Nephron progenitor cell (in vitro differentiated cells): ENCODE data around the gene LENEP.

Experiments
- DNase-seq: peaks from one replicate; pipeline ENCODE4 v3.0.0; 2021
- H3K27ac Mint-ChIP-seq: 2 replicates; pipeline ENCODE4 v1.8.0; 2021; ENCODE audit warnings: mild to moderate bottlenecking, moderate library complexity, mixed read lengths
- H3K27me3 Mint-ChIP-seq: 2 replicates; pipeline ENCODE4 v1.8.0; 2021; ENCODE audit warnings: mild to moderate bottlenecking, low read depth, mixed read lengths; ENCODE audit not compliant: poor library complexity
- H3K36me3 Mint-ChIP-seq: 2 replicates; pipeline ENCODE4 v1.8.0; 2021; ENCODE audit warnings: low read depth, mixed read lengths
- H3K4me1 Mint-ChIP-seq: 2 replicates; pipeline ENCODE4 v1.8.0; 2021; ENCODE audit warnings: mixed read lengths
- H3K4me3 Mint-ChIP-seq: 2 replicates; pipeline ENCODE4 v1.8.0; 2021; ENCODE audit warnings: mild to moderate bottlenecking, moderate library complexity, mixed read lengths
- H3K9me3 Mint-ChIP-seq: 2 replicates; pipeline ENCODE4 v1.8.0; 2021; ENCODE audit warnings: mild to moderate bottlenecking, moderate library complexity, mixed read lengths
- CTCF ChIP-seq: fragments of 200-600 bp; sonication (generic); IDR thresholded peaks from 2 replicates; pipeline ENCODE4 v1.5.0; 2021; ENCODE audit warnings: antibody characterized with exemption

Gene LENEP

GRCh38 chr1:155015527-155016230, 22.3 kb downstream of the LENEP start:
- Mint-ChIP-seq H3K27me3 (peaks cover 7% of the 10 kb centered on the region), H3K9me3 (no peaks in the 10 kb centered on the region), H3K36me3 (no peaks in the 10 kb centered on the region), H3K27ac (no peak overlapping the region), H3K4me1 (peaks cover 59% of the 10 kb centered on the region), H3K4me3 (no peak overlapping the region)
- DNase-seq = no peak
- no peak for TF ChIP-seq CTCF

DNA sequence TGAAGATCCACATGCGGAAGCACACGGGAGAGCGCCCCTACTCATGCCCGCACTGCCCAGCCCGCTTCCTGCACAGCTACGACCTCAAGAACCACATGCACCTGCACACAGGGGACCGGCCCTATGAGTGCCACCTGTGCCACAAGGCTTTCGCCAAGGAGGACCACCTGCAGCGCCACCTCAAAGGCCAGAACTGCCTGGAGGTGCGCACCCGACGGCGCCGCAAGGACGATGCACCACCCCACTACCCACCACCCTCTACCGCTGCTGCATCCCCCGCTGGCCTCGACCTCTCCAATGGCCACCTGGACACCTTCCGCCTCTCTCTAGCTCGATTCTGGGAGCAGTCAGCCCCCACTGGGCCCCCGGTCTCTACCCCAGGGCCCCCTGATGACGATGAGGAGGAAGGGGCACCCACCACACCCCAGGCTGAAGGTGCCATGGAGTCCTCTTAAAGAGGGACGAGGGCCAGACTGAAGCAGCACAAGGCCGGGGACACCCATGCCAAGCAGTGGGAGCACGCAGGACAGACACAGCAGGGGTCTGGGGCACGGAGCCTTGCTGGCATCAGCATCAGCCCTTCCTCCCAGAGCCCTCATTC, 22.9 kb downstream of the LENEP start:
- H3K4me3 Mint-ChIP-seq = no peak overlapping the region
- peaks cover 53% of the 10 kb centered on the region for H3K4me1 Mint-ChIP-seq
- H3K27ac Mint-ChIP-seq = no peak overlapping the region
- no peak for TF ChIP-seq CTCF
- H3K9me3 Mint-ChIP-seq = no peaks in the 10 kb centered on the region
- no peak for DNase-seq
- no peaks in the 10 kb centered on the region for H3K36me3 Mint-ChIP-seq
- peaks cover 7% of the 10 kb centered on the region for H3K27me3 Mint-ChIP-seq

GRCh38 chr1:155017041-155017945, 23.9 kb downstream of the LENEP start:
- H3K36me3 Mint-ChIP-seq = no peaks in the 10 kb centered on the region
- TF ChIP-seq CTCF = peak; percentile 93
- no peaks in the 10 kb centered on the region for H3K9me3 Mint-ChIP-seq
- H3K4me3 Mint-ChIP-seq = peak overlapping the region; percentile 73
- H3K27ac Mint-ChIP-seq = peak overlapping the region; percentile 36
- H3K4me1 Mint-ChIP-seq = peaks cover 46% of the 10 kb centered on the region
- H3K27me3 Mint-ChIP-seq = peaks cover 8% of the 10 kb centered on the region
- peak; percentile 89 for DNase-seq

- H3K4me1 Mint-ChIP-seq = peaks cover 43% of the 10 kb centered on the region
- DNase-seq = no peak
- peaks cover 6% of the 10 kb centered on the region for H3K27me3 Mint-ChIP-seq
- peak overlapping the region; percentile 40 for H3K4me3 Mint-ChIP-seq
- no peak overlapping the region for H3K27ac Mint-ChIP-seq
- H3K9me3 Mint-ChIP-seq = no peaks in the 10 kb centered on the region
- TF ChIP-seq CTCF = no peak
- no peaks in the 10 kb centered on the region for H3K36me3 Mint-ChIP-seq
Measured at GRCh38 chr1:155017946-155018316, 24.5 kb downstream of the LENEP start.

DNA sequence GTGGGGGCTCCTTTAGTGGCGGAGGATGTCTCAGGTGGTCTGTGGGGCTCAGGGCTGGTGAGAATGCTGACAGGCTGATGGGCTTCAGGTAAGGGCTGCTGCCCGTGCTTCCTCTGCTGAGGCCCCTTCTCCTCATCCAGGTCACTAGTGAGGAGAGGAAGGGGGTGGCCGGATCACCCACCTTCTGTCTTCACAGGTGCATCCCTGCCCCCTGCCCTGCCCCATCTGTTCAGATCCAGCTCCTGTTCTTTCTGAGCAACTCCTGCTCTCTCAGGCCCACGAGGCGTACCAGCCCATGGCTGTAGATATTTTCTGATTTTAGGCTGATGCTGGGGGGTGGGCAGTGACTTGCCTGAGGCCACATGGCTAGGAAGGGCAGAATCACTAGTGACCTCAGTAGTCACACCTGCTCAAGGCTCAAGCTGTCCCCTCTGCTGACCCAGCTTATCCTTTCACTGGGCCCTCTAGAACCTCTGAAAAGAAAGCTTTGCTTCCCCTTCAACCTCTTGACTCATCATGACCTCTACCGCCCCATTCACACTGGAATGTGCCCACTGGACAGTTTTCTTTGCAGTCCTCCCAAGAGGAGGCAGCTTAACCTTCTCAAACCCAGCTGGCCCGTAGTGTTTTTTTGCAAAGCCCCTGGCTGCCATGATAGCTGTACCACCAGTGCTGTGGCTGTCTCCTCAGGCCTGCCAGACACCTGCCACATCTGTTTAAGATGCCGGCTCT, 25.4 kb downstream of the LENEP start:
- H3K4me3 Mint-ChIP-seq = no peak overlapping the region
- peaks cover 40% of the 10 kb centered on the region for H3K4me1 Mint-ChIP-seq
- no peak for DNase-seq
- H3K36me3 Mint-ChIP-seq = no peaks in the 10 kb centered on the region
- peak overlapping the region; percentile 33 for H3K27ac Mint-ChIP-seq
- H3K27me3 Mint-ChIP-seq = peaks cover 6% of the 10 kb centered on the region
- H3K9me3 Mint-ChIP-seq = no peaks in the 10 kb centered on the region
- no peak for TF ChIP-seq CTCF
